Mucosa of rectum (tissue), 2 donors: ENCODE measurements around the gene UBAP2.

Experiments
- H3K27ac ChIP-seq, 2 donors: one replicate each; pipeline ENCODE4 v1.7.0; 2013; ENCODE audit warnings: inconsistent platforms in 2 of 2, low read depth in 2 of 2, low read length in 2 of 2
- H3K27me3 ChIP-seq, 2 donors: one replicate each; pipeline ENCODE4 v1.7.0; 2013; ENCODE audit warnings: low read length in 2 of 2; ENCODE audit not compliant: control insufficient read depth in 2 of 2, insufficient read depth in 2 of 2
- H3K36me3 ChIP-seq, 2 donors: one replicate each; pipeline ENCODE4 v1.7.0; 2013; ENCODE audit warnings: low read length in 2 of 2; ENCODE audit not compliant: control insufficient read depth in 2 of 2, insufficient read depth in 2 of 2
- H3K4me1 ChIP-seq, 2 donors: one replicate each; pipeline ENCODE4 v1.7.0; 2013; ENCODE audit warnings: low read length in 2 of 2, mild to moderate bottlenecking in 1 of 2; ENCODE audit not compliant: control insufficient read depth in 2 of 2, insufficient read depth in 2 of 2
- H3K4me3 ChIP-seq, 2 donors: one replicate each; pipeline ENCODE4 v1.7.0; 2013; ENCODE audit warnings: low read length in 2 of 2
- H3K9ac ChIP-seq, 2 donors: one replicate each; pipeline ENCODE4 v1.7.0; 2013; ENCODE audit warnings: low read length in 2 of 2, low read depth in 1 of 2, mild to moderate bottlenecking in 1 of 2
- H3K9me3 ChIP-seq, 2 donors: one replicate each; pipeline ENCODE4 v1.7.0; 2013; ENCODE audit warnings: low read length in 2 of 2; ENCODE audit not compliant: control insufficient read depth in 2 of 2
- donor health status: healthy.
- donor health status: Normal muscosa, but diverticular disease.

The UBAP2 gene

DNA sequence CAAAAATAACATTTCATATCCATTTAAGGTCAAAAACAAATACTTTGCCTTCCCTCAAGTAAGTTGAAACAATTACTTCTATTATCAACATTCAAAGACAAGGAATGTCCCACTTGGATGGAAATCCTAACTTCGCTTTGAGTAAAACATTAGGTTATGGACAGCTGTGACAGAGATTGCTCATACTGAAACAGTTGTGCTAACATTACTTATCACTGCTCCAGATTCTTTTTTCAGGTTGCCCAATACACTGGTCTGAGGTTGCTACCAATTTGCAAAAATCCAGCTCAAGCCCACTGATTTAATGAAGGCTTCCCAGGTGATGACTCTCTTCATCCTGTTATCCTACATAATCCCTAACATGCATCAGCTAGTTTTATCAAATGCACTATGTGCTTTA lies 98.3 kb downstream of the UBAP2 start:
- Histone ChIP-seq H3K9ac (no peak overlapping the region), H3K36me3 (peaks cover 26 to 52% of the 10 kb centered on the region in 2 donors), H3K4me3 (no peak overlapping the region), H3K9me3 (no peaks in the 10 kb centered on the region), H3K27me3 (no peaks in the 10 kb centered on the region), H3K4me1 (no peaks in the 10 kb centered on the region), H3K27ac (no peak overlapping the region)

DNA sequence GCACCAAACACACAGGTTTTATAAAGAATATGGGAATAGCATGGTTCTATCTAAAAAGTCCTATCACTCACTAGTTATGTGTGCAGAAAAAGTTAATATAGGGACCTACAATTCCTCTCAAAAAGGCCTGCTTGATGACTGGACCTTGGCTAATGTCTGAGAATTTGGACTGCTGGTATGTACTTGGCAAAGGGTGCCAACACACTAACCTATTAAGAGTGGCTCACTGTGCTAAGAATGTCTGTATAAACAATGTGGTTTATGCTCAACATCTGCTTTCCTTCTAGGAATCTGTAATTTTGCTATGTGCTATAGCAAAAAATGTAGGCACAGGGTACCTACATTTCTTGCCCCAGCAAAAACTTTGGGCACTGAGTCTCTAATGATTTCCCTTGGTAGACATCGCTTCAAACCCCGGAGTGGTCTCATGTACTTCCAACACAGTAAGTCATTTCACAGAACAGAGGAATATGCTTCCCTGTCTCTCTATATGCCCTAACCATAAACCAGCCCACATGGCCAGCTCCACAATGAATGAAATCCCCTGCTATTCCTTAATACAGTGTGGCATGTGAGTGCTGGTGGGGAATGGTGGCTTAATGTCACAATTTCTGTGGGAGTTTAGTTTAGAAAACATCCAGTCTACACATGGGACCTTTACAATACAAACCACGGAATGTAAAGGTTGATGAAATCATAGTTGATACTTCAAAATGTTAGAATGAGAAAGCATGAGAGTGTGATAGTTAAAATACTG lies 101.7 kb downstream of the UBAP2 start:
- Histone ChIP-seq H3K4me3 (no peak overlapping the region), H3K36me3 (peaks cover 36 to 45% of the 10 kb centered on the region in 2 donors), H3K27ac (no peak overlapping the region), H3K27me3 (no peaks in the 10 kb centered on the region), H3K9ac (no peak overlapping the region), H3K9me3 (no peaks in the 10 kb centered on the region), H3K4me1 (no peaks in the 10 kb centered on the region)

GRCh38 chr9:33943389-33943788 lies 105.3 kb downstream of the UBAP2 start:
- no peaks in the 10 kb centered on the region for H3K9me3 ChIP-seq
- no peaks in the 10 kb centered on the region for H3K27me3 ChIP-seq
- H3K4me1 ChIP-seq = no peaks in the 10 kb centered on the region
- H3K4me3 ChIP-seq = no peak overlapping the region
- no peak overlapping the region for H3K27ac ChIP-seq
- H3K9ac ChIP-seq = no peak overlapping the region
- H3K36me3 ChIP-seq = peaks cover 42 to 46% of the 10 kb centered on the region in 2 donors

- Histone ChIP-seq H3K36me3 (peaks cover 35 to 44% of the 10 kb centered on the region in 2 donors), H3K27me3 (no peaks in the 10 kb centered on the region), H3K4me1 (no peaks in the 10 kb centered on the region), H3K4me3 (no peak overlapping the region), H3K9ac (no peak overlapping the region), H3K9me3 (no peaks in the 10 kb centered on the region), H3K27ac (no peak overlapping the region)
These were observed 106.1 kb downstream of the UBAP2 start for GRCh38 chr9:33942471-33943083.

DNA sequence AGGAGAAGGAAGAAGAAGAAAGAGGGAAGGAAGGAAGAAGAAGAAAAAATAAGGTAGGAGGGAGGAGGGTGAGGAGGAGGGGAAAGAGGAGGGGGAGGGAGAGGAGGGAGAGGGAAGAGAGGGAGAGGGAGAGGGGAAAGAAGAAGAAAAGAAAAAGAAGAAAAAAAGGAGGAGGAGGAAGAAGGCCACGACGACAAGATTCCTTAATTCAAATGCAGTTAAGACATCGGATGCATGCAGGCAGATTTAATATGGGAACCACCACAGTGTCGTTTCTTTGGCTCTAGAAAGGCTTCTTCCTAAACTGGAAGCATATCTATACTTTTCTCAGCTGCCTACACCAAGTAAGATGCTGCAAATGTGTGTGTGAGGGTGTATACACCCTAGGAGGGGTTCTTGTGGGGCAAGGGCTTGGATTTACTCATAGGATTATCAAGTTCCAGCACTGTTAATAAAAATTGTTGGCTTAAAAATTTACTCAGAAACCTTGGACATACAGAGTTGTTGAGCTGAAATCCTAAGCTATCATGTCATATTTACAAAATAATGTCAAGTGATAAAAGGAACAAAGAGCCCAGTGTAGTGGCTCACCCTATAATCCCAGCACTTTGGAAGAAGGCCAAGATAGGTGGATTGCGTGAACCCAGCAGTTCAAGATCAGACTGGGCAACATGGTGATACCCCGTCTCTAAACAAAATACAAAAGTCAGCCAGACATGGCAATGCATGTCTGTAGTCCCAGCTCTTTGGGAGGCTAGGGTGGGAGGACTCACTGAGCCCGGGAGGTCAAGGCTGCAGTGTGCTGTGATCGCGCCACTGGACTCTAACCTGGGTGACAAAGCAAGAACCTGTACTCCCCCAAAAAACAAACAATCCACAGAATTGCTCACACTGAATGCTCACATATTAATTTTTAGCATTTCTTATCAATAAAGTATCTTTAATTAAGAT lies 108.5 kb downstream of the UBAP2 start:
- H3K27me3 ChIP-seq = no peaks in the 10 kb centered on the region
- H3K4me3 ChIP-seq = no peak overlapping the region
- H3K4me1 ChIP-seq = no peaks in the 10 kb centered on the region
- peak overlapping the region; percentile 18 to 29 for H3K27ac ChIP-seq
- H3K9ac ChIP-seq = no peak overlapping the region
- H3K36me3 ChIP-seq = peaks cover 29 to 45% of the 10 kb centered on the region in 2 donors
- no peaks in the 10 kb centered on the region for H3K9me3 ChIP-seq

- Histone ChIP-seq H3K9ac (no peak overlapping the region), H3K27me3 (no peaks in the 10 kb centered on the region), H3K36me3 (peaks cover 46 to 63% of the 10 kb centered on the region in 2 donors), H3K9me3 (no peaks in the 10 kb centered on the region), H3K27ac (no peak overlapping the region), H3K4me3 (no peak overlapping the region), H3K4me1 (no peaks in the 10 kb centered on the region)
These were observed 114.4 kb downstream of the UBAP2 start for GRCh38 chr9:33934188-33934878.

GRCh38 chr9:33932078-33932807 lies 116.4 kb downstream of the UBAP2 start:
- H3K36me3 ChIP-seq = peaks cover 63 to 75% of the 10 kb centered on the region in 2 donors
- H3K9ac ChIP-seq = no peak overlapping the region
- H3K4me1 ChIP-seq = no peaks in the 10 kb centered on the region
- H3K27me3 ChIP-seq = no peaks in the 10 kb centered on the region
- no peak overlapping the region for H3K4me3 ChIP-seq
- H3K27ac ChIP-seq = no peak overlapping the region
- H3K9me3 ChIP-seq = no peaks in the 10 kb centered on the region

DNA sequence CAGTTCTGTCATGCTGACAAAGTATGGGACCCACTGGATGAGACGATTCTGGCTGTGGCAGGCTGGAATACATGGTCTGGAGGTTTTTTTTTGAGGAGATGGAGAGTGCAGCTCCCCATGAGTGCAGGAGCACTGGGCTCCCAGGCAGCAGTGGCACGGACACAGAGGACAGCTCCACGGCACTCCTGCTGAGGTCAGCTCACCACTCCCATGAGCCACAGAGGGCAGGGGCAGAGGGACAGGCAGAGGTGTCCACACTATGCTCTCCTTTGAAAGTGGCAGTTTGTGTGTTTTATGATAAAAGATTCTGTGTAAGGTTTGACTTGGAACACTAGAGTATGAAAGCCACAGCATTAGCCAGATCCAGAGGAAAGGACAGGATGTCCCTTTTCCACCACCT lies 117.4 kb downstream of the UBAP2 start:
- Histone ChIP-seq H3K9ac (no peak overlapping the region), H3K36me3 (peaks cover 72 to 81% of the 10 kb centered on the region in 2 donors), H3K4me1 (no peaks in the 10 kb centered on the region), H3K9me3 (no peaks in the 10 kb centered on the region), H3K27ac (no peak overlapping the region), H3K4me3 (no peak overlapping the region), H3K27me3 (no peaks in the 10 kb centered on the region)

DNA sequence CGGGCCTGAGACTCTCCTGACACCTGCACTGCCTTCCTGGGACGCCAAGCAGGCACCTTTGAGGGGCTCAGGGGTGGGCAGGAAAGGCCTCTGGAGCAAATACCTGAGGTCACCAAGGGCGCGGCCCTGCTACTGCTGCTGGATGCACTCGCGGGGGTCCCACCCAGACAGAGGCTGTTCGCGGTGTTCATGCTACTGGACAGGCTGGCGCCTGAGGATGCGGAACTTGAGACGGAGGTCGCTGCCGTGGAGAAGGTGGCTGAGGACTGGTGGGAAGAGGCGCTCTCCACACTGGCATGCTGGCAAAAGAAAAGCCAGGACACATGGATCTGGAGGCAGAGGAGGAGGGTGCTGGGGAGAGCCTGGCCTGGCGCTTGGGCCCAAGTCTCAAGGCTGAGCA lies 121.0 kb downstream of the UBAP2 start:
- Histone ChIP-seq H3K36me3 (peaks cover 79 to 83% of the 10 kb centered on the region in 2 donors), H3K9me3 (no peaks in the 10 kb centered on the region), H3K4me1 (no peaks in the 10 kb centered on the region), H3K27ac (no peak overlapping the region), H3K4me3 (no peak overlapping the region), H3K27me3 (no peaks in the 10 kb centered on the region), H3K9ac (no peak overlapping the region)
